Retinal pigment epithelial cell (primary cell): ENCODE measurements around the gene KLHL1.

Experiments
- DNase-seq: peaks from one replicate; pipeline ENCODE4 v3.0.0-alpha.2; 2010; ENCODE audit warnings: low read depth
- H3K4me3 ChIP-seq: 2 replicates; pipeline ENCODE4 v1.5.1; 2011; ENCODE audit warnings: mild to moderate bottlenecking, low read length, control low read depth, moderate library complexity
- TF ChIP-seq, protein P1 (sequence below): conservative IDR thresholded peaks from 2 replicates; pipeline ENCODE4 v1.5.1; 2011; ENCODE audit warnings: low read depth, low read length, control low read depth, inconsistent platforms

Gene KLHL1

DNA sequence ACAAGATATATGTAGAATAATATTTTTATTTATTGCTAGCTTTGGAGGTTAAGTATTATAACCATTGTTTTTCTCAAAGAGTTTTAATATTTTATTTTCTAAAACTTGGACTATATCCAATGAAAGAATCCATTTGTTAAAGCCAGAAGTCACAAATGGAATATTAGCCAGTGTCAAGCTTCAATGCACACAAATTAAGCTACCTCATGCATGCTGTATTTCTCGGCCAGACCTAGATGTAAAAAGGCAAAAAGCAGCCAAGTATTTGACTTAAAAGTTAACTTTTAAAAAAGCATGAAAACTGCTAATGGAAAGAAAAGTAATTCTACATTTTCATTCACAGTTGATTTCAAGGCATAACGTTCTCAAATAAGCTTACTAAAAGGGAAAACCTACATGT lies 160.7 kb downstream of the KLHL1 start:
- DNase-seq = peak; percentile 12
- H3K4me3 ChIP-seq = no peak overlapping the region
- TF ChIP-seq, protein P1, sequence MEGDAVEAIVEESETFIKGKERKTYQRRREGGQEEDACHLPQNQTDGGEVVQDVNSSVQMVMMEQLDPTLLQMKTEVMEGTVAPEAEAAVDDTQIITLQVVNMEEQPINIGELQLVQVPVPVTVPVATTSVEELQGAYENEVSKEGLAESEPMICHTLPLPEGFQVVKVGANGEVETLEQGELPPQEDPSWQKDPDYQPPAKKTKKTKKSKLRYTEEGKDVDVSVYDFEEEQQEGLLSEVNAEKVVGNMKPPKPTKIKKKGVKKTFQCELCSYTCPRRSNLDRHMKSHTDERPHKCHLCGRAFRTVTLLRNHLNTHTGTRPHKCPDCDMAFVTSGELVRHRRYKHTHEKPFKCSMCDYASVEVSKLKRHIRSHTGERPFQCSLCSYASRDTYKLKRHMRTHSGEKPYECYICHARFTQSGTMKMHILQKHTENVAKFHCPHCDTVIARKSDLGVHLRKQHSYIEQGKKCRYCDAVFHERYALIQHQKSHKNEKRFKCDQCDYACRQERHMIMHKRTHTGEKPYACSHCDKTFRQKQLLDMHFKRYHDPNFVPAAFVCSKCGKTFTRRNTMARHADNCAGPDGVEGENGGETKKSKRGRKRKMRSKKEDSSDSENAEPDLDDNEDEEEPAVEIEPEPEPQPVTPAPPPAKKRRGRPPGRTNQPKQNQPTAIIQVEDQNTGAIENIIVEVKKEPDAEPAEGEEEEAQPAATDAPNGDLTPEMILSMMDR = no peak

DNA sequence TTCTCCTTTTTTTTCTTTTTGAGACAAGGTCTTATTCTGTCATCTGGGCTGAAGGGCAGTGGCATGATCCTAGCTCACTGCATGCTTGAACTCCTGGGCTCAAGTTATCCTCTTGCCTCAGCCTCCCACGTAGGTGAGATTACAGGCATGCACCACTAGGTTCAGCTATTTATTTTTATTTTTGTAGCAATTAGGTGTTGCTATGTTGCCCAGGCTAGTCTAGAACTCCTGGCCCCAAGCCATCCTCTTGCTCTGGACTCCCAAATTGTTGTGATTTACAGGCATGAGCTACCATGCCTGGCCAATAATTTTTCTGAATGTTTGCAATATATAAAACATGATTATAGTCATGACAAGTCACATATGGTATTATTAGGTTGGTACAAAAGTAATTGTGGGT lies 161.7 kb downstream of the KLHL1 start:
- TF ChIP-seq, protein P1 = no peak
- DNase-seq = no peak
- H3K4me3 ChIP-seq = no peak overlapping the region

DNA sequence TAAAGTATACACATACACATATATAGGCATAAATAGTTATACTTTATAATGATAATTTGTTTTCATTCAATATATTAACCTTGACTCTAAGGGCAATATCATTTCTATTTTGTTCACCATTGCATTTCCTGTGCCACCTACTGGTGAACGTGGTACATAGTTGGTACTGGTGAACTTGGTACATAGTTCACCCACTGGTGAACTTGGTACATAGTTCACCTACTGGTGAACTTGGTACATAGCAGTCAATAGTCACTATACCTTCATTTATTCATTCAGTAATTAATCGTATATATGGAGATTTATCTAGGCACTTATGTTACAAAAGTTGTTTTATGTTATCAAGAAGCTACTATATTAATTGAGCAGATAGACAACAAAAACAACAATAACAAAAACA lies 173.2 kb downstream of the KLHL1 start:
- no peak overlapping the region for H3K4me3 ChIP-seq
- TF ChIP-seq, protein P1 = peak; percentile 59
- DNase-seq = no peak

DNA sequence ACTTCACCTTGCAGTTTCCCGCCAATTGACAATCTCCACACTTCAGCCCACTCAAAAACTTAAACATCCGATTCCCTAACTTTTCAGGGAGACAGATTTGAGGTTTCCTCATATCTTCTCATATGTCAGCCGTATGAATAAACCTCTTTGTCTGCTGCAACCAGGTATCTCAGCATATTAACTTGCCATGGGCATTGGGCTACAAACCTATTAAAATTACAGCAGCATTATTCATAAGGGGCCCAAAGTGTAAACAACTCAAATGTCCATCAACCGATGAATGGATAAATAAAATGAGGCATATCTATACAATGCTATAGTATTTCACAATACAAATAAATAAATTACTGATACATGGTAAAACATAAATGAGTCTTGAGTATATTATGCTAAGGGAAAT lies 180.0 kb downstream of the KLHL1 start:
- TF ChIP-seq, protein P1 = no peak

DNA sequence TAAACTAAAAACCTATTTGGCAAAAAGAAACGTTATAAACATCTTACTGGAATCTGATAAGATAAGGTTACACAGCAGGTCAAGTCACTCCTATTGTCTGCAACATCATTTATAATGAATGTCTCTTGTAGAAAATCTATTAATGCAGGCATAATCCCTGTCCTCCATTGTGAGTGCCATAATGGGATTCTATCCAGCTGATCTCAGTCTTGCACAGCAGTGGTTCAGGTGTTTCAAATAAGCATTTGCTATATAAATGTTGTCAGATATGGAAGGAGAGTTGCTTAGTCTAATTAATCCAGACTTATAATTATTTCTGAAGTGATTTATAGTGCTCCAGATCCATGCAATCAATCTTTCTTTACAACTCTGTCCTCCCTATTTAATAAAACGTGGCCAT lies 187.1 kb downstream of the KLHL1 start:
- no peak for DNase-seq
- TF ChIP-seq, protein P1 = no peak
- no peak overlapping the region for H3K4me3 ChIP-seq

More for the DNA sequence above, 180.0 kb downstream of the KLHL1 start:
- DNase-seq = no peak
- H3K4me3 ChIP-seq = no peak overlapping the region

DNA sequence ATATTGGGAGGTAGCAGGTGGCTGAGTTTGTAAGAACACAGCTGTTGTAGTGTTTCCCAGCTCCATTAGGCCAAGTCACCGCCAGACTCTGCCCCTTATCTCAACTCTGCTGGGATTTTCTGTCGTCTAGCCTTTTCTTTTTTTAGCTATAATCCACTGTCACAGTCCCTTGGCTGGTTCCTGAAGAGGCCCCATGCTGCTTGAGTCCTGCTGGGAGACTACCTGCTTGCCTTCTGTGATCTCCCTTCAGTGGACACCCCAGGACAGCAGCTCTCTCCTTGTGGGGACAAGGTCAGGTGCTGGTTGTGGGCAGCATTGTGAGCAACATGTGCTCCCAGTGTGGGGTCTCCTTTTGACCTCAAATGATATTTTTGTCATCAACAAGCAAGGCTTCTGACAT lies 195.6 kb downstream of the KLHL1 start:
- TF ChIP-seq, protein P1 = no peak
- no peak overlapping the region for H3K4me3 ChIP-seq
- DNase-seq = no peak

DNA sequence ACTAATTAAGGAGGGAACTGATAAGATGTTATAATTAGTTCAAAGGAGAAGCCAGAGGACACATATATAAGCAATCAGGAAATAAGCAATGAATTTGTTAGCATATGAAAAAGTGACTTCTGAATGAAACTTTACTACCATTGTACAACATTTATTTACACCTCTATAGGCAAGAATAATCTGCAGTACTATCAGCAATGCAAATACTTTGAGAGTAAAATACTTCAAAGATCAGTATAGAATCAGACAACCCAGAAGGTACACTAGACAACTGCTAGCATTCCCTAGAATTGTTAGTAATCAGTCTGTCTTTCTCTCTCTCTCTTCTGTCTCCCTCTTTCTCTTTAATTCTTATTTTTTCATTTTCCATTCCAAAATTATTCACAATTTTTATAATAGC lies 197.5 kb downstream of the KLHL1 start:
- DNase-seq = no peak
- H3K4me3 ChIP-seq = no peak overlapping the region
- TF ChIP-seq, protein P1 = no peak
